Psoas muscle (tissue), 8 donors: Measurements from ENCODE around the gene NUDT7. TPM values are rescaled to one million over a fixed set of nuclear protein-coding genes. Genes with fewer than 3 reads are reported as not detected.

Experiments
- ATAC-seq, 4 donors: fragments of 200-7000 bp; cut with Tn5 transposase; one replicate each; pipeline ENCODE4 v1.9.1; 2020; ENCODE audit warnings: moderate library complexity in 3 of 4, mild to moderate bottlenecking in 2 of 4
- DNase-seq, 2 donors: peaks; one replicate each; pipeline ENCODE4 v3.0.0-alpha.2; 2020
- H3K27ac ChIP-seq: fragments of 200-600 bp; one replicate; pipeline ENCODE4 v1.8.0; 2022
- H3K27me3 ChIP-seq, 3 donors: fragments of 200-600 bp in 1 of 3; one replicate each; pipeline versions ENCODE4 v1.6.1 to v1.8.0; 2013 to 2022; ENCODE audit warnings: low read length in 2 of 3, mild to moderate bottlenecking in 2 of 3, moderate library complexity in 1 of 3; ENCODE audit not compliant: insufficient read depth in 3 of 3
- H3K36me3 ChIP-seq, 2 donors: fragments of 200-600 bp in 1 of 2; one replicate each; pipeline versions ENCODE4 v1.6.1 to v1.8.0; 2013 to 2022; ENCODE audit warnings: low read depth in 1 of 2, mild to moderate bottlenecking in 1 of 2, moderate library complexity in 1 of 2; ENCODE audit not compliant: insufficient read depth in 1 of 2
- H3K4me1 ChIP-seq: fragments of 200-600 bp; one replicate; pipeline ENCODE4 v1.8.0; 2022
- H3K4me3 ChIP-seq: fragments of 200-600 bp; one replicate; pipeline ENCODE4 v1.8.0; 2022; ENCODE audit warnings: mild to moderate bottlenecking
- H3K9me3 ChIP-seq: fragments of 200-600 bp; one replicate; pipeline ENCODE4 v1.8.0; 2022
- WGBS, 3 donors: extraction: QIAGEN DNeasy Blood & Tissue Kit; methylation state at CpG; one replicate each; pipeline versions ENCODE4 v1.1.6 to v1.1.7; 2013; 5-methylcytosine and 5-hydroxymethylcytosine counted together
- intact Hi-C, 2 donors: fragments of 100-400 bp; cut with DNase I; formaldehyde crosslinking; loops; one replicate each; pipeline versions ENCODE4 v1.11.0 to v1.14.2; 2022
- polyA plus RNA-seq, 3 donors: library from polyadenylated mRNA; stranded (reverse); fragments of 200-250 nt; gene quantifications; one replicate each; pipeline ENCODE4 v1.2.3, GENCODE V29; 2013
- total RNA-seq, 4 donors: library from RNA; stranded (reverse); fragmentation: NEBNext Ultra II Directional in 2 of 4; extraction: Animal tissue kit (Norgen Biotek cat#: 25700) in 2 of 4; gene quantifications; one replicate each; pipeline versions ENCODE4 v1.2.1 to v1.2.4, GENCODE V29; 2021 to 2023
- TF ChIP-seq, protein P1 (sequence below): fragments of 200-600 bp; IDR thresholded peaks from one replicate; pipeline ENCODE4 v1.8.0; 2022; ENCODE audit warnings: antibody characterized with exemption
- donor health status: healthy with polysubstance abuse.
- donor health status: DM: no; HTN: no; CAD: no; lungs with moderate emphysema.
- donor health status: Bipolar disorder and iron deficiency.
- donor health status: healthy.
- donor health status: DM: yes; HTN: yes; CAD: no.
- donor health status: DM: no; HTN: no; CAD: no.
- donor health status: DM: no; HTN: no; CAD: no.
- donor health status: DM: yes; HTN: yes; CAD: no.

Gene NUDT7
- total and polyA plus RNA-seq, 7 donors: 2.3 to 8.3 (median 5.3) TPM

DNA sequence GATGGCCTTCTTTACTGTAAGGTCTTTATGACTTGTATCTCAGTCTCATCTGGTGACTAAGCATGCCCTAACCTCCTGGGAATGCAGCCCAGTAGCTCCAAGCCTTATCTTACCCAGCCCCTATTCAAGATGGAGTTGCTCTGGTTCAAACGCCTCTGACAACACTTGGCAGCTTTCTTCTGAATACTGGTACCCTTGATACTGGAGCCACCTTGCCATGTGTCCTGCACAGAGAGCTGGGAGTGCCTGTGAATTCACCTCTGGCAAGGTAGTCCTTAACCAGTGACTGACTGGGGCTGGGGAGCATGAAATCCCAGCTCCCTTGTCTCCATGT lies 17.2 kb downstream of the NUDT7 start:
- intact Hi-C loops: no loop called here
- DNase-seq (no peak), ATAC-seq (no peak)
- H3K9me3 ChIP-seq: no peaks in the 10 kb centered on the region
- H3K4me1 ChIP-seq: no peaks in the 10 kb centered on the region
- TF ChIP-seq, protein P1, sequence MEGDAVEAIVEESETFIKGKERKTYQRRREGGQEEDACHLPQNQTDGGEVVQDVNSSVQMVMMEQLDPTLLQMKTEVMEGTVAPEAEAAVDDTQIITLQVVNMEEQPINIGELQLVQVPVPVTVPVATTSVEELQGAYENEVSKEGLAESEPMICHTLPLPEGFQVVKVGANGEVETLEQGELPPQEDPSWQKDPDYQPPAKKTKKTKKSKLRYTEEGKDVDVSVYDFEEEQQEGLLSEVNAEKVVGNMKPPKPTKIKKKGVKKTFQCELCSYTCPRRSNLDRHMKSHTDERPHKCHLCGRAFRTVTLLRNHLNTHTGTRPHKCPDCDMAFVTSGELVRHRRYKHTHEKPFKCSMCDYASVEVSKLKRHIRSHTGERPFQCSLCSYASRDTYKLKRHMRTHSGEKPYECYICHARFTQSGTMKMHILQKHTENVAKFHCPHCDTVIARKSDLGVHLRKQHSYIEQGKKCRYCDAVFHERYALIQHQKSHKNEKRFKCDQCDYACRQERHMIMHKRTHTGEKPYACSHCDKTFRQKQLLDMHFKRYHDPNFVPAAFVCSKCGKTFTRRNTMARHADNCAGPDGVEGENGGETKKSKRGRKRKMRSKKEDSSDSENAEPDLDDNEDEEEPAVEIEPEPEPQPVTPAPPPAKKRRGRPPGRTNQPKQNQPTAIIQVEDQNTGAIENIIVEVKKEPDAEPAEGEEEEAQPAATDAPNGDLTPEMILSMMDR: no peak
- no peaks in the 10 kb centered on the region for H3K27me3 ChIP-seq
- H3K4me3 ChIP-seq: no peak overlapping the region
- H3K36me3 ChIP-seq: no peaks in the 10 kb centered on the region
- H3K27ac ChIP-seq: no peak overlapping the region
- WGBS, 3 donors: 70 to 81% (median 78%) methylated on average over 1 of the region's 1 CpG

DNA sequence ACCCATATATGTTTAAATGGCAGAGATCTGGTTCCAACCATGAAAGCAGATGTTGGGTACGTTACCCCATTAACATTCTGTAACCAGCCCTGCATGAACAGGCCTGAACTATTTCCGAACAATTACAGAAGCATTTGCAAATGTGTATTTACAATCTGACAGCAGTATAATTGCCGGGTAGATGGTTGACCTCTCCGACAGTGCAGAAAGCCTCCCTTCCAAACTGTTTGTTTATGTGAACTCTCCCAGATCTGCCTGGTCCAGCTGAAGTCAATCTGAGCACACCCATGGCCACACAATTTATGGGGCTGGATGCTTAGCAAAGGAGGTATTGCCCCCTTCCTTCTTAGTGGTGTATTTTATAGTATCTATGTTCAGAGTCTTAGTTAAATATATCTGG lies 21.8 kb downstream of the NUDT7 start:
- WGBS, 3 donors: 76 to 84% (median 81%) methylated on average over 4 of the region's 4 CpGs
- H3K27me3 ChIP-seq: no peaks in the 10 kb centered on the region

DNA sequence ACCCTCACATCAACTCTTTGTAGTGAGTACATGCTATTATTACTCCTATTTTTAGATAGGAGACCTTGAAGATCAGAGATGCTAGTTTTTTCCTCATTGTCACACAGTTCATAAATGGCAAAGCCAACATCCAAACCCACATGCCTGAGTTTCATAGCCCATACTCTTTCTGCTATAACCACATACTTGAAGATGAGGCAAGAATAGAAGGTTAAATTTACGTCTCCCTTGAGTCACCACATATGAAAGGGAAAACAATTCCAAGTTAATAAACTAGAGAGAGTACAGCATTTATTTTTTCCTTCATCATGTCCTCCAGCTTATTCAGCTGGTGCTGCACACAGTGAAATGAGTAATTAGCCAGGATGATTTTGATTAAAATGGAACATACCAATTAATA lies 23.7 kb downstream of the NUDT7 start:
- DNase-seq (no peak), ATAC-seq (no peak)
- no peak overlapping the region for H3K27ac ChIP-seq
- H3K27me3 ChIP-seq: no peaks in the 10 kb centered on the region
- WGBS, 3 donors: 66 to 87% (median 70%) methylated on average over 1 of the region's 1 CpG
- TF ChIP-seq, protein P1: no peak
- intact Hi-C loops: no loop called here
- H3K4me1 ChIP-seq: no peaks in the 10 kb centered on the region
- no peaks in the 10 kb centered on the region for H3K9me3 ChIP-seq
- H3K36me3 ChIP-seq: no peaks in the 10 kb centered on the region
- H3K4me3 ChIP-seq: no peak overlapping the region

More for the DNA sequence above, 21.8 kb downstream of the NUDT7 start:
- no peak for ATAC-seq
- H3K4me3 ChIP-seq: no peak overlapping the region
- TF ChIP-seq, protein P1: no peak
- intact Hi-C loops: no loop called here
- H3K4me1 ChIP-seq: no peaks in the 10 kb centered on the region
- DNase-seq: no peak
- no peaks in the 10 kb centered on the region for H3K9me3 ChIP-seq
- H3K36me3 ChIP-seq: no peaks in the 10 kb centered on the region
- H3K27ac ChIP-seq: no peak overlapping the region

DNA sequence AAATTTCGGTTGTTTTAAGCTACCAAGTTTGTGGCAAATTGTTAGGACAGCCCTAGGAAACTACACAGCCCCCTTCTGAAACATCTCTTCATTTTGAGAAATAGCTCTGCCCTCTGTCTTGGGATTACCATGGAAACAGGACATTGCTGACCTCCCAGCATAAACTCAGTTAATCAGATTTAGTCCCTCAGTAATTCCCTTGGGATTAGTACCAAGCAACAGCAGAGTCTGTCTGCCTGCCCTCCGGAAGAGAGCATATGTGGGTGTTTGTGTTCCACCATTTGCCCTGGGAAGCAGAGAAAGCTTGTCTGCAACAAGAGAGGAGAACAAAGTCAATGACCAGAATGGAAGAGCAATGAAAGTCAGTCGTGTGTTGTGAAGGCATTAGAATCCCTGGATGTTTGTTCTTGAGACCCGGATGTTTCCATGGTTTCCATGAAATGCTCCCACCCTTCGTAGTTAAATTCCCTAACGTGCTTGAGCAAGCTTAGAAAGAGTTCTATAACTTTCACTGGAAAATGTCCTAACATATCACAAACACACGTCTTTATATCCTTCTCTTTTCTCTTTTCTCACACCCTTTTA lies 26.2 kb downstream of the NUDT7 start:
- no peak overlapping the region for H3K27ac ChIP-seq
- H3K4me1 ChIP-seq: no peaks in the 10 kb centered on the region
- intact Hi-C loops: no loop called here
- H3K9me3 ChIP-seq: no peaks in the 10 kb centered on the region
- H3K4me3 ChIP-seq: no peak overlapping the region
- H3K27me3 ChIP-seq: no peaks in the 10 kb centered on the region
- no peak for DNase-seq
- no peaks in the 10 kb centered on the region for H3K36me3 ChIP-seq
- TF ChIP-seq, protein P1: no peak
- WGBS, 3 donors: 29 to 72% (median 72%) methylated on average over 7 of the region's 7 CpGs
- ATAC-seq: no peak

DNA sequence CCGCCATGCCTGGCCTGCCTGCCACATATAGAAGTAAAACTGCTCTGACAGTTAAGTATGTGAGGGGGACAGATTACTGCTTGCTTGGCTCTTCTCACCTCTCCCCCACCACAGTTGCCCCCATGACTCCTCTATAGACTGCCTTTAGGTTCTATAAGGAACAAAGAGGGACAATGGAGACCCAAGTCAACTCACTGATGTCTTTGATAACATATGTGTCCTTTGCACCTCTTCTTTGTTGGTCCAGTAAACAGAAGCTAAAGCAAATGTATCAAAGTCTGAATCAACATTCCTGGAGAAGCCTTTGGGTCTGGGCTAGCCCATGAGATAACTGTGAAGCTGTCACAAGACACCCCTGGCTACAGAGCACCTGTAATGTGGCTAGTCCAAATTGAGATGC lies 27.1 kb downstream of the NUDT7 start:
- no peaks in the 10 kb centered on the region for H3K27me3 ChIP-seq
- H3K4me3 ChIP-seq: no peak overlapping the region
- H3K4me1 ChIP-seq: no peaks in the 10 kb centered on the region
- ATAC-seq: no peak
- 44 to 92% (median 79%) methylated on average over 1 of the region's 1 CpG for WGBS, 3 donors
- no peaks in the 10 kb centered on the region for H3K9me3 ChIP-seq
- no peaks in the 10 kb centered on the region for H3K36me3 ChIP-seq
- intact Hi-C loops: no loop called here
- DNase-seq: no peak
- TF ChIP-seq, protein P1: no peak
- no peak overlapping the region for H3K27ac ChIP-seq
